HL-60/S4 treated with retinoic acid at 250 ng/mL for 4 days and 3 days (cell line): ENCODE data around the gene AVEN.

Experiments used
- in situ Hi-C: fragments of 300-500 bp; cut with MboI; formaldehyde crosslinking; loops from 2 replicates; pipeline ENCODE4 v1.7.0; 2022; ENCODE audit warnings: low sequenced_read_pairs

Gene AVEN

GRCh38 chr15:33995666-33996065 is 43.3 kb downstream of the AVEN start:
- in situ Hi-C loops = loop anchor here (25.0 kb wide), 1 partner anchor 258 kb away; no protein-coding TSS in a partner anchor

- in situ Hi-C loops = loop anchor here (25.0 kb wide), 1 partner anchor 257 kb away; no protein-coding TSS in a partner anchor
Observed at GRCh38 chr15:33994005-33994615, 44.9 kb downstream of the AVEN start.

DNA sequence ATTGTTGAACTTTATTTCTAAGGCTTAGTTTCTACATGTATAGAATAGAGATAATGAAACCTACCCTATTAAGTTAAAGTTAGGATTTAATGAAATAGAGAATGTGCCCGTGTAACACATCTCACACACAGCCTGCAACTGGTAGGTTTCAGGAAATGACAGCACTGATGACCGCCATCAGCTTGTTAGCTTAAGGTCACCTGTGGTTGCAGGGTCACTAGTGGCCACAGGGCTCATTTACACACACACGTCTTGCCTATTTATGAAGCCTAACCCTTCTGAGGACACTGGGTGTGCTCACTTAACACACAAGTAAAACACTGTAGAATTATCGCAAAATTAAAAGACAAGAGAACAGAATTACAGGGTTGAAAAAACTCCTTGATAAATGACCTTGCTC is 50.6 kb downstream of the AVEN start:
- in situ Hi-C loops = loop anchor here (25.0 kb wide), 1 partner anchor 251 kb away; no protein-coding TSS in a partner anchor

DNA sequence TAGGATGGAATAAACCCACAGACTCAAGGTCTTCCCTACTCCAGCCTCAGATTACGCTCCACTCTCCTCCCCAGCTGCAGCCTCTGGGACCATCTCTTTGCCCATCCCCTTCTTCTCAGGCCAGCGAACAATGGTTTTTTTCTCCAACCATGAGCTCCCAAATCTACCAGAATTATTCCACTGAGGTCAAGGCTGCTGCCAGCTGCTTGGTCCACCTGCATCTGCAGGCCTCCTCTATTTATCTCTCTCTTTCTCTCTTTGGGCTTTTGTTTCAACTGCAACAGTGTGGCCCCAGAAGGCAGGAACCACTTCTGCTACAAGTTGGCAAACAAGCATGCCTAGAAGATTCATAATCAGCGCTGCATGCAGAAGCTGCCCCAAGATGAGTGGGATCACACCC is 51.6 kb downstream of the AVEN start:
- in situ Hi-C loops = loop anchor here (25.0 kb wide), 1 partner anchor 250 kb away; no protein-coding TSS in a partner anchor

- in situ Hi-C loops = loop anchor here (25.0 kb wide), 1 partner anchor 248 kb away; no protein-coding TSS in a partner anchor
Observed at GRCh38 chr15:33985751-33986150, 53.3 kb downstream of the AVEN start.

- in situ Hi-C loops = loop anchor here (25.0 kb wide), 1 partner anchor 248 kb away; no protein-coding TSS in a partner anchor
Observed at GRCh38 chr15:33985287-33985686, 53.7 kb downstream of the AVEN start.

DNA sequence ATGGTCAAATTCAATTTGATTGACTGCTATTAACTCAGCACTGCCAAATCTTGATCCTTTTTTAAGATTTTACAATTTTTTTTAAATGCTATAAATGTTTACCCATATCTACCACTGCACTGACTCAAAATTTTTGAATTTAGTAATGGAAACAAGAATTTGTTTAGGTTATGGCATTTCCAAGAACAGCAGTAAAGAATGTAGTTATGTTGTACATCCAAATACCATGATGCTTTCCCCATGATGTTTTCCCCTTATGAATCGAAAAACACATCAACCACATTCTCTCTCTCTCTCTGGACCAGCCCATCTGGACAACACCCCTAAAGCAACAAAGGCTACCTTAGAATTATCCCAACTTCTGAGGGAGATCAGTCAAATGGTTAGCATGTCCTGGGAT is 56.5 kb downstream of the AVEN start:
- in situ Hi-C loops = loop anchor here (25.0 kb wide), 1 partner anchor 245 kb away; no protein-coding TSS in a partner anchor

- in situ Hi-C loops = loop anchor here (25.0 kb wide), 1 partner anchor 243 kb away; no protein-coding TSS in a partner anchor
Observed at GRCh38 chr15:33980159-33980558, 58.8 kb downstream of the AVEN start.

- in situ Hi-C loops = loop anchor here (25.0 kb wide), 1 partner anchor 238 kb away; no protein-coding TSS in a partner anchor
Observed at GRCh38 chr15:33975022-33975565, 63.9 kb downstream of the AVEN start.

DNA sequence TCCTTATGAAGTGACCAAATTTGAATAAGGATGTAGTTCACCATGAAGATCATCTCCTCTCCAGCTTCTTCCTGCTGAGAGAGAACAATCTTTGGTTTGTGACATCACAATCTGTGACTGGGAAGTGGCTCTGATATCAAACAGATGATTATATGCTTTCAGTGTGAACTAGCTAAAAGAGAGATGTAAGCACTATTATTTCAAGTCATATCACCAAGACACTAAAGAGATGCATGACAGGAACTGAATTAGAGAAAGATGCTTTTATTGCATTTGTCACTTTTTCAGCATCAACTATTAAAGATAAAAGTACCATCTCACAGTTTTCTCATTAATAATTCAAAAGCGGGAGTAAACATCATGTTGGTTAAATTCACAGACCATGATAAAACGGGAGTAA is 67.2 kb downstream of the AVEN start:
- in situ Hi-C loops = no loop called here

DNA sequence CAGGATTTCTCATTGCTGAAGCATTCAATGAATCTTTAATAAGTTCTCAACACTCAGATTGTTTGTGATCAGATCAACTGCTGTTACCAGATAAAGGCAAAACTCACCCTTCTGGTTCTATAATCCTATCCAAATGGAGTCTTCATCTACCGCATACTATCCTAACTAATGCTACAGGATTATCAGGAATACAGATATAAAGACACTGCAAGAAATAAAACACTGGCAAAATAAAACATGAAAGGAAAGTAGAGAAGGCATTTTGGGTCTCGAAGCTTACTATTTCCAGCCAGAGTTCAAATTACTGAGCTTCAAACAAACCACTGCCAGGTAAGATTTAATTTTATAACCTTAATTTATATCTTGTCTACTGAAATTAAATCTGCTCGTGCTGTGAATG is 70.2 kb downstream of the AVEN start:
- in situ Hi-C loops = no loop called here

- in situ Hi-C loops = no loop called here
Observed at GRCh38 chr15:33968224-33968623, 70.8 kb downstream of the AVEN start, which contains the start of gene CHRM5. TSS of gene CHRM5 (plus strand) at chr15:33968497. CDS start at chr15:34062718, 94,221 bp downstream.

- in situ Hi-C loops = no loop called here
Observed at GRCh38 chr15:33964665-33965040, 74.4 kb downstream of the AVEN start.

DNA sequence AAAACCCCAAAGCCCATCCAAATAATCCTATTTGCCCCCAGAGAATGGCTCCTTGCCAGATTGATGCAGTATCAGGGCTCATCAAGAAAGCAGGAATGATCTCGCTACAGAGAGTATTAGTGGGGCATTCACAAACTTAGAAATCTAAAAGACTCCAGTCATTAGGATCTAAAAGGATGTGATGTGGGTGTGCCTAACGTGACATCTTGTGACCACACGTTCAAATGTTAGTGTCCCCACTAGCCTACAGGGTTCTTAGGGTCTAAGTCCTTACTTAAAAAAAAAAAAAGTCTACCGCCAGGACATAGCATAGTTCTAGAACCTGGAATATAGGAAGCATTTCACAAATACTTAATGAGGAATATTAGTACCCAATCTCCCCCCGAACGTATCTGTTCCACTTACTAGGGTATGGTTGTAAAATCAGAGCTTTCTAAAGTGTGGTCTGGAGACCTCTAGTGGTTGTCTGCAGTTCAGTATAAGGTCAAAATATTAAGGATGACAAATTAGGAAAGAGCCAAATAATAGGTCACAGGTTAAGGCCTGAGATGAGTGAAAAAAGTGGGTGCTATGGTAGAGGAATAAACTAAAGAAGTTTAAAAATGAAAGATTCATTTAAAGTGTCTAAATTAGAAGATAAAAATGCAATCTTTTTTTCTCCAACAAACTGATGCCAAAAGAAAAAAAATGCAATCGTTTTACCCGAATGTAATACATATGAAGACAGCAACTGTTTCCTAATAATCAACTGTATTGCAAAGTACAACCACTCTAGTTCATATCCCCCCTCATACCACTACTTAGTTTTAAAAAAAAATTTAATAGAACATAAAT is 75.0 kb downstream of the AVEN start:
- in situ Hi-C loops = no loop called here

- in situ Hi-C loops = no loop called here
Observed at GRCh38 chr15:33960549-33960935, 78.5 kb downstream of the AVEN start.

- in situ Hi-C loops = no loop called here
Observed at GRCh38 chr15:33959844-33960548, 79.0 kb downstream of the AVEN start.

DNA sequence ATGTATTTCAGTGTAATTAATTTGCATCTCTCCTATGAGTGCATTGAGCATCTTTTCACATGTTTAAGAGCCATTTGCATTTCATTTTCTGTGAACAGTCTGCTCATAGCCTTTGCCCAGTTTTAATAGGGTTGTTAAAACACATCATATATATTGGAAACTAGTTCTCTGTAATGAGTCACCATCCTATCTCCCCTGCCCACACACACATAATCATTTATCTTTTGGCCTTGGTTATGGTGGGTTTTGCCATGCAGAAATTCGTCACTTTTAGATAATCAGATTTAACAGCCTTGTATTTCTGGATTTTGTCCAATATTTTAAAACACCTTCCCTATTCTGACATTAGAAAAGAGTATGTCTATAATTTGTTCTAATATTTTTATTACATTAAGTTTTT is 82.6 kb downstream of the AVEN start:
- in situ Hi-C loops = no loop called here

DNA sequence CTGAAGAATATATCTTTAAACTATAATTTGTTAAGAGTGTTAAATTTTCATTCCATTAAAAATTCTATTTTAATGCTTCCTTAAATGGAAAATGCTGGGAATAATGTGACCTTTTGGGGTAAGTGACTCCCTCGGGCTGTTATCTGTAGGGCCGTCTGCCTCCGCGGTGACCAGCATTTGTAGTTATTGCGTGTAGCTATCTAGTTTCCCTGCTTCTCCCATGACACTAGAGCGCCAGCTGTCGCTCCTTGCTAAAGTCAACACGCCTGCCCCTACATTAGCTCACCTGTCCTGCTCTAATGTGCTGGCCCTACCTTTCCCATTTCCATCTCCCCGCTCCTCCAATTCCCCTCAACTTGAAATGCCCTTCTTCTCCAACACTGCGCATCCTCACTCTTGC is 83.1 kb downstream of the AVEN start:
- in situ Hi-C loops = no loop called here

DNA sequence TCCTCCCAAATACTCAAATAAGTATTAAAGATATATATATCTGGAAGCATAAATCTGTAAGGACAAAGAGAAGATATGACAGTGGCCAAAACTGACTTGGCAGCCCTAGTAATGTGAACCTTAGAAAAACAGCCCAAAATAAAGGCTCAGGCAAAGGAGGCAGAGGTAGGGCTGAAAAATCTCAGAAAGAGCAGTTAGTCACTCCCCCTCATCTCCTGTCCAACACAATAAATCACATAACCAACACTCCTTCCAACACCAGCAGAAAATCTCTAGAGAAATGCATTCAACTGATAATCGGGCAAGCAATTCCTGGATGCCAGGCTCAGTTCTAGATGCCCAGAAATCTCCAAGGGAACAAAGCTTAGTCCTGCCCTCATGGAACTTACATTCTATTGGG is 92.9 kb downstream of the AVEN start:
- in situ Hi-C loops = no loop called here

- in situ Hi-C loops = no loop called here
Observed at GRCh38 chr15:33941279-33942063, 97.5 kb downstream of the AVEN start.
